ENCODE data around the gene NCAM1. TPM values are rescaled to one million over a fixed set of nuclear protein-coding genes. Genes with fewer than 3 reads are reported as not detected.

Gene NCAM1
- total and polyA plus RNA-seq, 2 of the 13 experiments (the other 11 are each of a cell fraction or from before 2014, with no cell fraction given): 0.05 TPM; not detected in 1

GRCh38 chr11:113001709-113002108, 40.5 kb downstream of the NCAM1 start:
- Histone ChIP-seq H3K9me3 (ENCODE audit: low read length) (no peaks in the 10 kb centered on the region), H2AFZ (ENCODE audit: low read length) (no peak overlapping the region), H3K27me3 (ENCODE audit: control insufficient read depth in 1 of 2, insufficient read depth in 2 of 2, low read length in 2 of 2) (no peaks in the 10 kb centered on the region; a peak in 1 of 5 replicates), H3K27ac (ENCODE audit: extremely low read length, insufficient read depth, low read length) (no peak overlapping the region), H3K4me1 (ENCODE audit: insufficient read depth, low read length) (no peaks in the 10 kb centered on the region), H4K20me1 (ENCODE audit: insufficient read depth, low read length) (no peaks in the 10 kb centered on the region), H3K4me3 (replicated peaks in 1 of 3; ENCODE audit: insufficient read depth in 1 of 3, low read depth in 2 of 3, low read length in 3 of 3) (no peak overlapping the region), H3K79me2 (ENCODE audit: insufficient read depth, low read length) (no peaks in the 10 kb centered on the region), H3K9ac (ENCODE audit: insufficient read depth, low read depth, low read length) (no peak overlapping the region), H3K4me2 (ENCODE audit: low read depth, low read length) (no peak overlapping the region), H3K36me3 (replicated peaks in 1 of 2; ENCODE audit: control insufficient read depth in 1 of 2, insufficient read depth in 2 of 2, low read length in 2 of 2) (no peaks in the 10 kb centered on the region)
- 2% methylated on average over 5 of the region's 5 CpGs for WGBS (ENCODE audit: low lambda C conversion rate)
- no TSS peak for BruUV-seq (replicated peaks)
- DNase-seq (ENCODE audit: low spot score): no peak
- no peak for FAIRE-seq
- ChIA-PET POLR2A (no interaction called here), CTCF (ENCODE audit: low intra/inter-chr PET ratio, low total read pairs) (no interaction called here)
- intact Hi-C loops (cut with micrococcal nuclease; ENCODE audit: unreplicated experiment) (no loop called here), in situ Hi-C loops (cut with HindIII; ENCODE audit: extremely low pct_ligation_motif_present, low pct_unique_long_range_greater_than_20kb) (no loop called here)
- TF ChIP-seq ATF7 (IDR thresholded peaks at IDR 0.05): peak; percentile 69
- no peak for TF ChIP-seq ATF7 (CRISPR knock-in tag; IDR thresholded peaks at IDR 0.05)
- TF ChIP-seq POLR2AphosphoS2 (IDR thresholded peaks at IDR 0.05; ENCODE audit: low read depth, low read length): no peak
- TF ChIP-seq RFXANK (CRISPR knock-in tag; IDR thresholded peaks at IDR 0.05): no peak
- no peak for TF ChIP-seq ZNF24 (IDR thresholded peaks at IDR 0.05)
- no peak for ATAC-seq

DNA sequence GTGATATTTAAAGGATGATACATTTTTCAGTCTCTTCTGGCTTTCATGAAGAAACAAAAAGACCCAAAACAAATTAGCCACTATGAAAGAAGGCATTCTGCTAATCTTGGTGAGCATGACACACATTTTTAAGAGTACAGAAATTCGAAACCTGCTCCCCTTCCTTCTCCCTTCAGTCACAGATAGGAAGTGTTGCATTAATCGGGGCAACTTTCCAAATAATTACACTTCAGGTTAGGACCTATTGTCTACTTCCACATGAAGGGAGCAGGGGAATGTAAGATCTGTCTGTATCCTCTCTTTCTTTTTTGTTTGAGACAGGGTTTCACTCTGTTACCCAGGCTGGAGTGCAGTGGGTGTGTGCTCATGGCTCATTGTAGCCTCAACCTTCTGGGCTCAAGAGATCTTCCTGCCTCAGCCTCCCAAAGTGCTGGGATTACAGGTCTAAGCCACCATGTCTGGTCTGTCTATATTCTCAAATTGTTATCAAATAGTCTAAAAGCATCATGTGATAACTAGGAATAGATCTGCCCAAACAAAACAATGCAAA, 45.8 kb downstream of the NCAM1 start:
- in situ Hi-C loops (cut with HindIII; ENCODE audit: extremely low pct_ligation_motif_present, low pct_unique_long_range_greater_than_20kb) (no loop called here), intact Hi-C loops (cut with micrococcal nuclease; ENCODE audit: unreplicated experiment) (no loop called here)
- BruUV-seq (replicated peaks): no TSS peak
- no peaks in the 10 kb centered on the region for H3K4me1 ChIP-seq (ENCODE audit: insufficient read depth, low read length)
- 0% methylated on average over 2 of the region's 2 CpGs for WGBS (ENCODE audit: low lambda C conversion rate)
- no peak overlapping the region for H3K27ac ChIP-seq (ENCODE audit: extremely low read length, insufficient read depth, low read length)
- no peak for ATAC-seq
- no peaks in the 10 kb centered on the region for H4K20me1 ChIP-seq (ENCODE audit: insufficient read depth, low read length)
- FAIRE-seq: no peak
- no peak for DNase-seq (ENCODE audit: low spot score)
- POLR2A ChIA-PET: no interaction called here
- no peaks in the 10 kb centered on the region for H3K9me3 ChIP-seq (ENCODE audit: low read length)
- no peaks in the 10 kb centered on the region for H3K27me3 ChIP-seq (ENCODE audit: control insufficient read depth in 1 of 2, insufficient read depth in 2 of 2, low read length in 2 of 2)
- no peak overlapping the region for H2AFZ ChIP-seq (ENCODE audit: low read length)
- no peak overlapping the region for H3K4me3 ChIP-seq (replicated peaks in 1 of 3; ENCODE audit: insufficient read depth in 1 of 3, low read depth in 2 of 3, low read length in 3 of 3)
- no peaks in the 10 kb centered on the region for H3K36me3 ChIP-seq (replicated peaks in 1 of 2; ENCODE audit: control insufficient read depth in 1 of 2, insufficient read depth in 2 of 2, low read length in 2 of 2)
- CTCF ChIA-PET (ENCODE audit: low intra/inter-chr PET ratio, low total read pairs): no interaction called here
- H3K79me2 ChIP-seq (ENCODE audit: insufficient read depth, low read length): no peaks in the 10 kb centered on the region
- no peak overlapping the region for H3K4me2 ChIP-seq (ENCODE audit: low read depth, low read length)
- TF ChIP-seq ZFP41 (CRISPR knock-in tag; IDR thresholded peaks at IDR 0.05; ENCODE audit: borderline replicate concordance) (no peak), NRL (CRISPR knock-in tag; IDR thresholded peaks at IDR 0.05; ENCODE audit: borderline replicate concordance) (no peak), SALL2 (CRISPR knock-in tag; IDR thresholded peaks at IDR 0.05) (no peak), ZNF329 (CRISPR knock-in tag; IDR thresholded peaks at IDR 0.05; ENCODE audit: low read depth) (no peak)
- no peak overlapping the region for H3K9ac ChIP-seq (ENCODE audit: insufficient read depth, low read depth, low read length)
